GM12874 (cell line): Measurements from ENCODE around the gene PHC3.

ENCODE experiments used
- CTCF ChIP-seq: IDR thresholded peaks from 2 replicates; pipeline ENCODE4 v1.5.1; 2011; ENCODE audit warnings: low read depth, mild to moderate bottlenecking, control low read depth, low read length, moderate library complexity; ENCODE audit not compliant: insufficient read depth

Gene PHC3

GRCh38 chr3:170092907-170093306, 88.6 kb downstream of the PHC3 start:
- no peak for TF ChIP-seq CTCF

- TF ChIP-seq CTCF: no peak
Measured at GRCh38 chr3:170090601-170090981, 90.9 kb downstream of the PHC3 start.

GRCh38 chr3:170089862-170090600, 91.5 kb downstream of the PHC3 start:
- TF ChIP-seq CTCF: no peak

- no peak for TF ChIP-seq CTCF
Measured at GRCh38 chr3:170085396-170085795, 96.1 kb downstream of the PHC3 start.

- TF ChIP-seq CTCF: no peak
Measured at GRCh38 chr3:170083343-170083742, 98.2 kb downstream of the PHC3 start.

GRCh38 chr3:170081079-170081741, 100.3 kb downstream of the PHC3 start:
- TF ChIP-seq CTCF: no peak

GRCh38 chr3:170080605-170081004, 100.9 kb downstream of the PHC3 start:
- TF ChIP-seq CTCF: no peak
